ENCODE measurements around the gene ABCF2. TPM values are rescaled to one million over a fixed set of nuclear protein-coding genes. Genes with fewer than 3 reads are reported as not detected.

The ABCF2 gene
- total and polyA plus RNA-seq, 8 donors, result 20.3 to 40.6 (median 25.8) TPM

- no peak overlapping the region for H3K4me3 ChIP-seq
- no peak for TF ChIP-seq CTCF (IDR thresholded peaks at IDR 0.05)
- no peaks in the 10 kb centered on the region for H3K4me1 ChIP-seq
- H3K9me3 ChIP-seq, result no peaks in the 10 kb centered on the region
- peaks cover 0 to 65% of the 10 kb centered on the region in 2 donors for H3K27me3 ChIP-seq
- DNase-seq (no peak), ATAC-seq (no peak)
- H3K27ac ChIP-seq, result no peak overlapping the region
- no peaks in the 10 kb centered on the region for H3K36me3 ChIP-seq
- intact Hi-C loops (cut with DNase I), result no loop called here
These were observed 48.8 kb downstream of the ABCF2 start for GRCh38 chr7:151178236-151178635.

GRCh38 chr7:151177310-151177709 lies 49.7 kb downstream of the ABCF2 start:
- H3K27me3 ChIP-seq, result peaks cover 0 to 72% of the 10 kb centered on the region in 2 donors
- H3K4me3 ChIP-seq, result no peak overlapping the region
- ATAC-seq (no peak), DNase-seq (no peak)
- no peaks in the 10 kb centered on the region for H3K36me3 ChIP-seq
- no peak for TF ChIP-seq CTCF (IDR thresholded peaks at IDR 0.05)
- no peaks in the 10 kb centered on the region for H3K4me1 ChIP-seq
- H3K9me3 ChIP-seq, result no peaks in the 10 kb centered on the region
- intact Hi-C loops (cut with DNase I), result no loop called here
- H3K27ac ChIP-seq, result no peak overlapping the region

GRCh38 chr7:151176401-151176800 lies 50.6 kb downstream of the ABCF2 start:
- H3K36me3 ChIP-seq, result no peaks in the 10 kb centered on the region
- H3K4me3 ChIP-seq, result no peak overlapping the region
- H3K9me3 ChIP-seq, result no peaks in the 10 kb centered on the region
- DNase-seq (peak in 1 of 4 donors; percentile 55), ATAC-seq (no peak)
- no peaks in the 10 kb centered on the region for H3K4me1 ChIP-seq
- intact Hi-C loops (cut with DNase I), result no loop called here
- TF ChIP-seq CTCF (IDR thresholded peaks at IDR 0.05), result no peak
- no peak overlapping the region for H3K27ac ChIP-seq
- peaks cover 0 to 81% of the 10 kb centered on the region in 2 donors for H3K27me3 ChIP-seq

GRCh38 chr7:151175793-151176311 lies 51.2 kb downstream of the ABCF2 start:
- DNase-seq (peak in 1 of 4 donors; percentile 72), ATAC-seq (no peak)
- no peaks in the 10 kb centered on the region for H3K9me3 ChIP-seq
- intact Hi-C loops (cut with DNase I), result no loop called here
- no peak overlapping the region for H3K4me3 ChIP-seq
- peaks cover 0 to 82% of the 10 kb centered on the region in 2 donors for H3K27me3 ChIP-seq
- no peak for TF ChIP-seq CTCF (IDR thresholded peaks at IDR 0.05)
- no peak overlapping the region for H3K27ac ChIP-seq
- H3K4me1 ChIP-seq, result no peaks in the 10 kb centered on the region
- H3K36me3 ChIP-seq, result no peaks in the 10 kb centered on the region

- no peaks in the 10 kb centered on the region for H3K36me3 ChIP-seq
- H3K9me3 ChIP-seq, result no peaks in the 10 kb centered on the region
- intact Hi-C loops (cut with DNase I), result no loop called here
- no peak overlapping the region for H3K27ac ChIP-seq
- H3K27me3 ChIP-seq, result peaks cover 0 to 86% of the 10 kb centered on the region in 2 donors
- H3K4me1 ChIP-seq, result no peaks in the 10 kb centered on the region
- TF ChIP-seq CTCF (IDR thresholded peaks at IDR 0.05), result no peak
- no peak for ATAC-seq
- no peak overlapping the region for H3K4me3 ChIP-seq
- no peak for DNase-seq
These were observed 51.8 kb downstream of the ABCF2 start for GRCh38 chr7:151175047-151175792.
